ENCODE data around the gene STK40. TPM values are rescaled to one million over a fixed set of nuclear protein-coding genes. Genes with fewer than 3 reads are reported as not detected.

Gene STK40
- total RNA-seq, 1 experiment from 2014 or later: 26.2 TPM

DNA sequence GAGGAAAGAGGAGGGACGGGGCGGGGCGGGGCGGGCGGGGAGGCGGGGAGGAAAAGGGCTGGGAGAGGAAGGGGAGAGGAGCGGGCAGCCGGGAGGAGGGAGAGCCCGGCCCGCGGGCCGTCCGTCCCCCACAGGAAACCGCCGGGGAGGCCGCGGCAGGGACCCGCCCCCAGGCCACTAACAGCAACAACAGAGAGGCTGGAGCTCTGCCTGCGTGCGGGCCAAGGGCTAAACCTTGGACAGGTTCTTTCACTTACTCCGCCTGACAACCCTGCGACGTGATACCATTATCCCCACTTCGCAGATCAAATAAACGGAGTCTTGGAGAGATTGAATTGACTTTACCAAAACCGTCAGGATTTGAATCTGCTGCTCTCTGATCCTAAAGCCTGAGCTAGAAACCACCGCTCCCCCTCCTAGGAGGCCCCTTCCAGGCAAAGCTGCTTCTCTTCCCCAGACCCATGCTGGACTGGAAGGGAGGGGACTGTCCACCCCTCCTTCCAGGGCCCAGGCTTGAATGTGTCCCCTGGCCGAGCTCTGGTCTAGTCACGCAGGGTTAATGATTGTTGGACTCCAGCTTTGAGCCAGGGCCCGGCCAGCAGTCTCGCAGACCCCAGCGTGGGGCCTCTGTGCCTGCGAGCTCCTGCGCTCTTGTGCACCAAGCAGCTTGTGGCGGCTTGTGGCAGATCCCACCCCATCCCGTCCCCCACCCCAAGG is 61.9 kb downstream of the STK40 start, which contains the start of gene EVA1B:
Gene EVA1B (minus strand): TSS at position 10 of the 717 bp plus-strand sequence. CDS start 608 bp downstream, outside the sequence.
- Histone ChIP-seq H4K8ac (replicated peaks; ENCODE audit: insufficient read length, low read depth, low read length) (no peak within 1 kb of the TSS), H3K23ac (ENCODE audit: insufficient read length, low read depth, low read length) (no peak within 1 kb of the TSS), H3K56ac (ENCODE audit: insufficient read length, low read depth, low read length) (no peak within 1 kb of the TSS), H4K91ac (ENCODE audit: insufficient read length, low read depth, low read length) (no peak within 1 kb of the TSS), H3K27me3 (ENCODE audit: insufficient read depth, low read length) (no peaks in the 10 kb centered on the region), H3K79me1 (ENCODE audit: insufficient read depth, low read depth, low read length, poor library complexity, severe bottlenecking) (no peaks in the 10 kb centered on the region), H3K79me2 (ENCODE audit: insufficient read depth, low read length) (no peaks in the 10 kb centered on the region), H3K9ac (ENCODE audit: extremely low read depth, insufficient read length, low read length) (peak within 1 kb of the TSS; percentile 34), H2BK20ac (ENCODE audit: low read depth, low read length, poor library complexity, severe bottlenecking) (no peak within 1 kb of the TSS), H4K20me1 (ENCODE audit: control insufficient read depth, insufficient read depth, insufficient read length) (peaks cover 5% of the 10 kb centered on the region), H4K5ac (ENCODE audit: insufficient read length, low read depth, low read length) (no peak within 1 kb of the TSS), H3K4ac (ENCODE audit: low read depth, low read length) (no peak within 1 kb of the TSS), H3K27ac (ENCODE audit: insufficient read length, low read depth, low read length) (no peak within 1 kb of the TSS), H2BK15ac (ENCODE audit: low read depth, low read length) (no peak within 1 kb of the TSS), H2AFZ (ENCODE audit: low read length) (no peak within 1 kb of the TSS), H3K9me3 (ENCODE audit: control insufficient read depth, low read depth, low read length) (no peaks in the 10 kb centered on the region), H3K23me2 (ENCODE audit: insufficient read length, low read depth, low read length, poor library complexity, severe bottlenecking) (peaks cover 32% of the 10 kb centered on the region), H3K4me1 (ENCODE audit: insufficient read depth, low read length) (no peaks in the 10 kb centered on the region), H2BK5ac (ENCODE audit: insufficient read length, low read length) (no peak within 1 kb of the TSS), H2BK120ac (ENCODE audit: low read depth, low read length, poor library complexity, severe bottlenecking) (no peak within 1 kb of the TSS), H3K4me2 (ENCODE audit: insufficient read depth, insufficient read length, low read length) (peak within 1 kb of the TSS; percentile 51), H2AK5ac (ENCODE audit: insufficient read length, low read length) (no peak within 1 kb of the TSS), H2BK12ac (ENCODE audit: insufficient read length, low read depth, low read length) (peak within 1 kb of the TSS; percentile 53), H3K14ac (ENCODE audit: insufficient read depth, low read length) (peak within 1 kb of the TSS; percentile 59), H3K18ac (ENCODE audit: insufficient read length, low read depth, low read length) (peak within 1 kb of the TSS; percentile 77), H3T11ph (ENCODE audit: low read length) (no peak within 1 kb of the TSS)
- peak; percentile 89 for DNase-seq
- peak within 1 kb of the TSS; percentile 66 to 87 for H3K4me3 Mint-ChIP-seq
- H3K9me3 Mint-ChIP-seq: no peaks in the 10 kb centered on the region; a peak in 2 of 5 replicates
- TF ChIP-seq, protein P1, sequence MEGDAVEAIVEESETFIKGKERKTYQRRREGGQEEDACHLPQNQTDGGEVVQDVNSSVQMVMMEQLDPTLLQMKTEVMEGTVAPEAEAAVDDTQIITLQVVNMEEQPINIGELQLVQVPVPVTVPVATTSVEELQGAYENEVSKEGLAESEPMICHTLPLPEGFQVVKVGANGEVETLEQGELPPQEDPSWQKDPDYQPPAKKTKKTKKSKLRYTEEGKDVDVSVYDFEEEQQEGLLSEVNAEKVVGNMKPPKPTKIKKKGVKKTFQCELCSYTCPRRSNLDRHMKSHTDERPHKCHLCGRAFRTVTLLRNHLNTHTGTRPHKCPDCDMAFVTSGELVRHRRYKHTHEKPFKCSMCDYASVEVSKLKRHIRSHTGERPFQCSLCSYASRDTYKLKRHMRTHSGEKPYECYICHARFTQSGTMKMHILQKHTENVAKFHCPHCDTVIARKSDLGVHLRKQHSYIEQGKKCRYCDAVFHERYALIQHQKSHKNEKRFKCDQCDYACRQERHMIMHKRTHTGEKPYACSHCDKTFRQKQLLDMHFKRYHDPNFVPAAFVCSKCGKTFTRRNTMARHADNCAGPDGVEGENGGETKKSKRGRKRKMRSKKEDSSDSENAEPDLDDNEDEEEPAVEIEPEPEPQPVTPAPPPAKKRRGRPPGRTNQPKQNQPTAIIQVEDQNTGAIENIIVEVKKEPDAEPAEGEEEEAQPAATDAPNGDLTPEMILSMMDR (conservative IDR thresholded peaks at IDR 0.05): no peak
- H3K27me3 Mint-ChIP-seq (ENCODE audit: low read depth): peaks cover 45% of the 10 kb centered on the region
- peaks cover 19 to 20% of the 10 kb centered on the region in 2 experiments for H3K4me1 Mint-ChIP-seq
- peaks cover 0 to 2% (median 0%) of the 10 kb centered on the region in 3 experiments; a peak in 3 of 7 replicates for H3K36me3 Mint-ChIP-seq (ENCODE audit: insufficient read depth in 1 of 3, low read depth in 3 of 3)
- no CpG with 5 or more reads among the region's 36 CpGs for WGBS (ENCODE audit: extremely low coverage, insufficient read length, low lambda C conversion rate)
- peak within 1 kb of the TSS in 1 of 3 experiments; percentile 88; a peak in 1 of 7 replicates for H3K27ac Mint-ChIP-seq

Data from H9 (cell line).